HepG2 (cell line): ENCODE data around the gene KLHL21. TPM values are rescaled to one million over a fixed set of nuclear protein-coding genes. Genes with fewer than 3 reads are reported as not detected.

Experiments used
- ADNP ChIP-seq: sonication (generic); formaldehyde crosslinking; IDR thresholded peaks from 2 replicates; pipeline ENCODE4 v1.4.0; 2020; ENCODE audit warnings: missing genetic modification reagents
- BRD4 ChIP-seq: sonication (generic); formaldehyde crosslinking; IDR thresholded peaks from 2 replicates; pipeline ENCODE4 v1.4.0; 2020; ENCODE audit warnings: missing genetic modification reagents
- DMAP1 ChIP-seq: IDR thresholded peaks from 2 replicates; pipeline ENCODE4 v1.6.1; 2016
- IKZF1 ChIP-seq: fragments of 450-650 bp; IDR thresholded peaks from 2 replicates; pipeline ENCODE4 v1.7.1; 2016
- IRF9 ChIP-seq: sonication (generic); formaldehyde crosslinking; IDR thresholded peaks from 2 replicates; pipeline ENCODE4 v1.8.0; 2022; ENCODE audit warnings: missing genetic modification reagents, mild to moderate bottlenecking, borderline replicate concordance
- MEIS1 ChIP-seq: sonication (generic); formaldehyde crosslinking; IDR thresholded peaks from 2 replicates; pipeline ENCODE4 v1.9.0; 2021; ENCODE audit warnings: mild to moderate bottlenecking, missing genetic modification reagents, moderate library complexity, borderline replicate concordance
- PHF5A ChIP-seq: IDR thresholded peaks from one replicate; pipeline ENCODE4 v1.6.1; 2018; ENCODE audit warnings: low read depth, missing genetic modification reagents; ENCODE audit not compliant: unreplicated experiment
- RBAK ChIP-seq: sonication (generic); formaldehyde crosslinking; IDR thresholded peaks from 2 replicates; pipeline ENCODE4 v1.5.1; 2020; ENCODE audit warnings: mild to moderate bottlenecking, missing genetic modification reagents
- SKI ChIP-seq: fragments of 450-650 bp; IDR thresholded peaks from one replicate; pipeline ENCODE4 v1.6.1; 2018; ENCODE audit warnings: mild to moderate bottlenecking; ENCODE audit not compliant: partially characterized antibody
- SNAPC5 ChIP-seq: sonication (generic); formaldehyde crosslinking; IDR thresholded peaks from 2 replicates; pipeline ENCODE4 v1.8.1; 2023; ENCODE audit warnings: mild to moderate bottlenecking, missing genetic modification reagents, borderline replicate concordance
- ZNF549 ChIP-seq: sonication (generic); formaldehyde crosslinking; IDR thresholded peaks from 2 replicates; pipeline ENCODE4 v1.5.0; 2020; ENCODE audit warnings: missing genetic modification reagents
- ZNF550 ChIP-seq: sonication (generic); formaldehyde crosslinking; IDR thresholded peaks from 2 replicates; pipeline ENCODE4 v1.4.0; 2020; ENCODE audit warnings: mild to moderate bottlenecking, missing genetic modification reagents, borderline replicate concordance
- ZNF598 ChIP-seq: sonication (generic); formaldehyde crosslinking; IDR thresholded peaks from 2 replicates; pipeline ENCODE4 v1.5.1; 2020; ENCODE audit warnings: mild to moderate bottlenecking, missing genetic modification reagents, borderline replicate concordance
- polyA plus RNA-seq, 8 experiments: library from polyadenylated mRNA; depleted of rRNA in 3 of 8; stranded (reverse) in 7 of 8; unstranded in 1 of 8; fragments of >200 nt; fragmentation: Illumina TruSeq in 4 of 8; extraction: Trizol in 4 of 8; gene quantifications; 2 replicates each; pipeline versions ENCODE4 v1.2.1 to v1.2.3, GENCODE V29; 2011 to 2016; ENCODE audit warnings: low read depth in 4 of 8, missing spikeins in 1 of 8, mixed read lengths in 1 of 8; ENCODE audit not compliant: insufficient read depth in 1 of 8
- total RNA-seq, 5 experiments: library from RNA; depleted of rRNA; stranded (reverse); fragments of >200 nt; fragmentation: Illumina TruSeq; extraction: Trizol; gene quantifications; 2 replicates each; pipeline ENCODE4 v1.2.3, GENCODE V29; 2016; ENCODE audit warnings: low read depth in 1 of 5
- TF ChIP-seq, protein P1 (sequence below): sonication (generic); formaldehyde crosslinking; IDR thresholded peaks from 2 replicates; pipeline ENCODE4 v1.4.0; 2020; ENCODE audit warnings: missing genetic modification reagents
- TF ChIP-seq, protein P2 (sequence below), 2 experiments: sonication (generic) in 1 of 2; formaldehyde crosslinking in 1 of 2; IDR thresholded peaks; 2 replicates each; pipeline versions ENCODE4 v1.4.0 to v1.6.1; 2016 to 2020; ENCODE audit warnings: borderline replicate concordance in 1 of 2, low read depth in 1 of 2, mild to moderate bottlenecking in 1 of 2, missing genetic modification reagents in 1 of 2
- TF ChIP-seq, protein P3 (sequence below): sonication (generic); formaldehyde crosslinking; IDR thresholded peaks from 2 replicates; pipeline ENCODE4 v1.8.0; 2022; ENCODE audit warnings: missing genetic modification reagents, mild to moderate bottlenecking, moderate library complexity, borderline replicate concordance

Gene KLHL21
- total and polyA plus RNA-seq, 2 of the 13 experiments (the other 11 are each of a cell fraction or from before 2014, with no cell fraction given): 14.8 to 25.0 TPM

DNA sequence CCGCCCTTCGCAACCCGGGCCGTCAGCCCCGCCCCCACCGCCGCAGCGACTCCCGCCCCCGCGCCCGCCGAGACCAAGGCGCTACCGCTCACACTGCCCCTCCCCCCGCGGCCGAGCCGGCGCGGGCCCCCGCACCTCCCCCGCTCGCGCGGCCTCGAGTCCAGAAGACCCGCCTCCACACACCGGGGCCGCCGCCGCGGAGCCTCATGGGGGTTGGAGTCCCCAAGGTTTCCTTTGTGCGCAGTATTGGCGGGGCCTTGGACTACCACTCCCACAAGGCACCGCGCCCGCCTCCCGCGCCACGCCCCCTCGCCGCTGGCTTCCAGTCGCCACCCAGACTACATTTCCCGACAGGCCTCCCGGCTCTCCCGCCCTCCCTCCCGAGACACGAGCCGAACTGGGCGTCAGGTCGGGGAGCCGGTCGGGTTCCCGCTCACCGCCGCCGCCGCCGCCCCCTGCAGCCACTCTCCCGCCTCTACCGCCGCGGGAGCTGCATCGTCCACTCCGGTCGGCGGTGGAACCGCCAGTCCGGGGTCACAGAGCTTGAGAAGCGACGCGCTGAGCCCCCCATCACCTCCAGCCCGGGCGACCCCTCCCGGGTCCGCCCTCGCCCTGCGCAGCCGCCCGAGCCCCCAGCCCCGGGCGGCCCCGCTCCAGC is 10.8 kb upstream of the KLHL21 start, which contains the start of gene PHF13 (continued):
- no peak for TF ChIP-seq SNAPC5 (CRISPR knock-in tag)
- TF ChIP-seq, protein P1, sequence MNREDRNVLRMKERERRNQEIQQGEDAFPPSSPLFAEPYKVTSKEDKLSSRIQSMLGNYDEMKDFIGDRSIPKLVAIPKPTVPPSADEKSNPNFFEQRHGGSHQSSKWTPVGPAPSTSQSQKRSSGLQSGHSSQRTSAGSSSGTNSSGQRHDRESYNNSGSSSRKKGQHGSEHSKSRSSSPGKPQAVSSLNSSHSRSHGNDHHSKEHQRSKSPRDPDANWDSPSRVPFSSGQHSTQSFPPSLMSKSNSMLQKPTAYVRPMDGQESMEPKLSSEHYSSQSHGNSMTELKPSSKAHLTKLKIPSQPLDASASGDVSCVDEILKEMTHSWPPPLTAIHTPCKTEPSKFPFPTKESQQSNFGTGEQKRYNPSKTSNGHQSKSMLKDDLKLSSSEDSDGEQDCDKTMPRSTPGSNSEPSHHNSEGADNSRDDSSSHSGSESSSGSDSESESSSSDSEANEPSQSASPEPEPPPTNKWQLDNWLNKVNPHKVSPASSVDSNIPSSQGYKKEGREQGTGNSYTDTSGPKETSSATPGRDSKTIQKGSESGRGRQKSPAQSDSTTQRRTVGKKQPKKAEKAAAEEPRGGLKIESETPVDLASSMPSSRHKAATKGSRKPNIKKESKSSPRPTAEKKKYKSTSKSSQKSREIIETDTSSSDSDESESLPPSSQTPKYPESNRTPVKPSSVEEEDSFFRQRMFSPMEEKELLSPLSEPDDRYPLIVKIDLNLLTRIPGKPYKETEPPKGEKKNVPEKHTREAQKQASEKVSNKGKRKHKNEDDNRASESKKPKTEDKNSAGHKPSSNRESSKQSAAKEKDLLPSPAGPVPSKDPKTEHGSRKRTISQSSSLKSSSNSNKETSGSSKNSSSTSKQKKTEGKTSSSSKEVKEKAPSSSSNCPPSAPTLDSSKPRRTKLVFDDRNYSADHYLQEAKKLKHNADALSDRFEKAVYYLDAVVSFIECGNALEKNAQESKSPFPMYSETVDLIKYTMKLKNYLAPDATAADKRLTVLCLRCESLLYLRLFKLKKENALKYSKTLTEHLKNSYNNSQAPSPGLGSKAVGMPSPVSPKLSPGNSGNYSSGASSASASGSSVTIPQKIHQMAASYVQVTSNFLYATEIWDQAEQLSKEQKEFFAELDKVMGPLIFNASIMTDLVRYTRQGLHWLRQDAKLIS (CRISPR knock-in tag): no peak
- TF ChIP-seq MEIS1 (CRISPR knock-in tag): 0 out of 2 replicates have a peak, but pooled peaks have one; percentile 25
- TF ChIP-seq SKI: peak; percentile 10
- TF ChIP-seq PHF5A: no peak
- TF ChIP-seq DMAP1: no peak
- TF ChIP-seq, protein P2, sequence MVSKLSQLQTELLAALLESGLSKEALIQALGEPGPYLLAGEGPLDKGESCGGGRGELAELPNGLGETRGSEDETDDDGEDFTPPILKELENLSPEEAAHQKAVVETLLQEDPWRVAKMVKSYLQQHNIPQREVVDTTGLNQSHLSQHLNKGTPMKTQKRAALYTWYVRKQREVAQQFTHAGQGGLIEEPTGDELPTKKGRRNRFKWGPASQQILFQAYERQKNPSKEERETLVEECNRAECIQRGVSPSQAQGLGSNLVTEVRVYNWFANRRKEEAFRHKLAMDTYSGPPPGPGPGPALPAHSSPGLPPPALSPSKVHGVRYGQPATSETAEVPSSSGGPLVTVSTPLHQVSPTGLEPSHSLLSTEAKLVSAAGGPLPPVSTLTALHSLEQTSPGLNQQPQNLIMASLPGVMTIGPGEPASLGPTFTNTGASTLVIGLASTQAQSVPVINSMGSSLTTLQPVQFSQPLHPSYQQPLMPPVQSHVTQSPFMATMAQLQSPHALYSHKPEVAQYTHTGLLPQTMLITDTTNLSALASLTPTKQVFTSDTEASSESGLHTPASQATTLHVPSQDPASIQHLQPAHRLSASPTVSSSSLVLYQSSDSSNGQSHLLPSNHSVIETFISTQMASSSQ (IDR thresholded peaks at IDR 0.05; ENCODE audit: low read depth): no peak
- TF ChIP-seq, protein P2 (CRISPR knock-in tag; IDR thresholded peaks at IDR 0.05; ENCODE audit: borderline replicate concordance): no peak; the same call in 1 of the 2 replicates
- TF ChIP-seq IKZF1: no peak
- peak; percentile 48; the same call in 1 of the 2 replicates for TF ChIP-seq BRD4 (CRISPR knock-in tag)
- no peak; the same call in 1 of the 2 replicates for TF ChIP-seq IRF9 (CRISPR knock-in tag)
- no peak for TF ChIP-seq RBAK
- TF ChIP-seq ZNF598 (CRISPR knock-in tag): no peak
- TF ChIP-seq ZNF550 (CRISPR knock-in tag): no peak
- no peak for TF ChIP-seq ZNF549 (CRISPR knock-in tag)
- TF ChIP-seq, protein P3, sequence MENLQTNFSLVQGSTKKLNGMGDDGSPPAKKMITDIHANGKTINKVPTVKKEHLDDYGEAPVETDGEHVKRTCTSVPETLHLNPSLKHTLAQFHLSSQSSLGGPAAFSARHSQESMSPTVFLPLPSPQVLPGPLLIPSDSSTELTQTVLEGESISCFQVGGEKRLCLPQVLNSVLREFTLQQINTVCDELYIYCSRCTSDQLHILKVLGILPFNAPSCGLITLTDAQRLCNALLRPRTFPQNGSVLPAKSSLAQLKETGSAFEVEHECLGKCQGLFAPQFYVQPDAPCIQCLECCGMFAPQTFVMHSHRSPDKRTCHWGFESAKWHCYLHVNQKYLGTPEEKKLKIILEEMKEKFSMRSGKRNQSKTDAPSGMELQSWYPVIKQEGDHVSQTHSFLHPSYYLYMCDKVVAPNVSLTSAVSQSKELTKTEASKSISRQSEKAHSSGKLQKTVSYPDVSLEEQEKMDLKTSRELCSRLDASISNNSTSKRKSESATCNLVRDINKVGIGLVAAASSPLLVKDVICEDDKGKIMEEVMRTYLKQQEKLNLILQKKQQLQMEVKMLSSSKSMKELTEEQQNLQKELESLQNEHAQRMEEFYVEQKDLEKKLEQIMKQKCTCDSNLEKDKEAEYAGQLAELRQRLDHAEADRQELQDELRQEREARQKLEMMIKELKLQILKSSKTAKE (CRISPR knock-in tag): no peak
- no peak for TF ChIP-seq ADNP
